Panc1 (cell line): ENCODE results near the gene CLIP1. TPM values are rescaled to one million over a fixed set of nuclear protein-coding genes. Genes with fewer than 3 reads are reported as not detected.
"Not testable (repeated sequence)": the region's sequence is repeated elsewhere in the genome, so short reads cannot be mapped to it uniquely, and the experiment has no call there.

ENCODE experiments used
- ATAC-seq: fragments of 200-7000 bp; cut with Tn5 transposase; 2 replicates; pipeline ENCODE4 v1.9.1; 2020; ENCODE audit warnings: mild to moderate bottlenecking, moderate library complexity
- BruUV-seq: library from RNA; stranded (reverse); fragments of 400-500 nt; replicated peaks from 2 replicates; lab custom pipeline; 2021; lab: Mats Ljungman, UMichigan
- CTCF ChIA-PET: fragments of 300-600 bp; sonication (Branson Sonifier 250); formaldehyde crosslinking; loops from one replicate; lab custom pipeline; 2022; ENCODE audit warnings: antibody characterized with exemption; lab: Charles Lee
- POLR2A ChIA-PET: fragments of 300-600 bp; sonication (Branson Sonifier 250); formaldehyde crosslinking; loops from one replicate; lab custom pipeline; 2022; ENCODE audit warnings: antibody characterized with exemption; lab: Charles Lee
- DNase-seq: peaks from one replicate; pipeline ENCODE4 v3.0.0-alpha.2; 2010; ENCODE audit warnings: low read depth, low spot score
- H3K27ac ChIP-seq: 2 replicates; pipeline ENCODE4 v1.5.1; 2011; ENCODE audit warnings: mild to moderate bottlenecking, low read length, inconsistent platforms
- H3K27me3 ChIP-seq: fragments of 200-500 bp; sonication (Bioruptor generic); 2 replicates; pipeline ENCODE4 v1.6.0; 2014; ENCODE audit warnings: low read length, inconsistent platforms; ENCODE audit not compliant: control insufficient read depth, insufficient read depth
- H3K36me3 ChIP-seq: fragments of 200-500 bp; sonication (Bioruptor generic); 2 replicates; pipeline ENCODE4 v1.5.1; 2014; ENCODE audit warnings: inconsistent platforms, mild to moderate bottlenecking, low read length, moderate library complexity; ENCODE audit not compliant: control insufficient read depth, insufficient read depth
- H3K4me1 ChIP-seq: 2 replicates; pipeline ENCODE4 v1.5.1; 2011; ENCODE audit warnings: inconsistent platforms, mild to moderate bottlenecking, low read length, moderate library complexity; ENCODE audit not compliant: control insufficient read depth, insufficient read depth
- H3K4me3 ChIP-seq, 2 experiments: 2 replicates each; pipeline ENCODE4 v1.5.1; 2011 to 2012; ENCODE audit warnings: low read depth in 2 of 2, low read length in 2 of 2, mild to moderate bottlenecking in 2 of 2, inconsistent platforms in 1 of 2, moderate library complexity in 1 of 2
- H3K9me3 ChIP-seq: fragments of 200-500 bp; sonication (Bioruptor generic); 2 replicates; pipeline ENCODE4 v1.5.1; 2014; ENCODE audit warnings: low read depth, mild to moderate bottlenecking, inconsistent platforms, low read length, moderate library complexity; ENCODE audit not compliant: control insufficient read depth, insufficient read depth
- POLR2AphosphoS5 ChIP-seq: IDR thresholded peaks from 2 replicates; pipeline ENCODE4 v1.6.1; 2012; ENCODE audit warnings: mild to moderate bottlenecking, low read depth, low read length, moderate library complexity
- SIN3A ChIP-seq: IDR thresholded peaks from 2 replicates; pipeline ENCODE4 v1.6.1; 2012; ENCODE audit warnings: low read depth, mild to moderate bottlenecking, low read length, moderate library complexity, borderline replicate concordance; ENCODE audit not compliant: insufficient read depth
- TCF7L2 ChIP-seq: IDR thresholded peaks from 2 replicates; pipeline ENCODE4 v1.6.1; 2011; ENCODE audit warnings: mild to moderate bottlenecking, low read depth, low read length, inconsistent platforms
- in situ Hi-C: cut with HindIII; loops from 2 replicates; pipeline ENCODE4 v1.10.0; 2016; ENCODE audit warnings: low sequenced_read_pairs, low pct_unique_long_range_greater_than_20kb
- intact Hi-C: fragments of 100-400 bp; cut with micrococcal nuclease; formaldehyde crosslinking; loops from one replicate; pipeline ENCODE4 v1.10.0; 2022; ENCODE audit not compliant: unreplicated experiment
- total RNA-seq: library from RNA; stranded (reverse); gene quantifications from one replicate; pipeline ENCODE4 v1.2.1, GENCODE V29; 2021; ENCODE audit not compliant: unreplicated experiment
- TF ChIP-seq, protein P1 (sequence below), 2 experiments: IDR thresholded peaks; 2 replicates each; pipeline ENCODE4 v1.6.1; 2011 to 2012; ENCODE audit warnings: low read depth in 2 of 2, control low read depth in 1 of 2, low read length in 1 of 2, mild to moderate bottlenecking in 1 of 2, moderate library complexity in 1 of 2; ENCODE audit not compliant: insufficient read depth in 1 of 2
- TF ChIP-seq, protein P2 (sequence below): fragments of 450-650 bp; IDR thresholded peaks from 2 replicates; pipeline ENCODE4 v1.5.1; 2017; ENCODE audit warnings: mild to moderate bottlenecking

Gene CLIP1
- total RNA-seq, 1 experiment from 2014 or later = 117 TPM

DNA sequence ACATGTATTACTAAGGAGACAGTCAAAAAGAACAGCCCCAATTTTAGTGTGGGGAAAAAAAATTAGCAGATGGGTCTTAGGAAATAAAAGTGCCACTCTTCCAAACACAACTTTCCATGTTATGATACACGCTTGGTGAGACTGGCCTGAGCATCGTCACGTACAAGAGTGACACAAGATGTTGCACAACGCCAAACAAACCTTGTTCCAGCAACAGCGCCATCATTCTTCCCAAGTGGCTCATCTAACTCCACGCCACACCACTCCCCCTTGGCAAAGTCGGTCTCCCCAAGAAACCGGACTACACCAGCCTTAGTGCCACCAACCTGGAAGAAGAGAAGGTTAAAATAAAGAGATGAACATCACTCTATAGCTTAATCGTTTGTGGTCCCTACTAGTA lies 58.7 kb downstream of the CLIP1 start:
- CTCF ChIA-PET = no interaction called here

DNA sequence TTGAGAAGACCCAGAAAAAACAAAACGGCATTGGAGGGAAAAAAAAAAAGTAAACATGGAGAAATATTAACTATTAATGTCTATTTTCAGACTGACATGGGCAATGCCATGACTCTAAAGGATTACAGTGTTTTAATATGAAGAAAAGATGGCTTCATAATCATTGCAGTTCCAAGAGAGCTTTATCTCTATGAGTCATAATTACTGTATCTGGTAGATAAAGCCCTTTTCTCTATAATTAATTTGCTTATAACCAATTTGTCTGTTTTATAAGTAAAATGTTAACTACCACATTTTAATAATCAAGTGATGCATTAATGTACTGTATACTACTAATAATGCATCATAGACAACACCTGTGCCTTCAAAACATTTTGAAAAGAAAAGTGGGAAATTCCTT lies 59.7 kb downstream of the CLIP1 start:
- H3K27me3 ChIP-seq = no peaks in the 10 kb centered on the region
- no peaks in the 10 kb centered on the region for H3K9me3 ChIP-seq
- CTCF ChIA-PET = no interaction called here
- H3K36me3 ChIP-seq = peaks cover 12% of the 10 kb centered on the region
- ATAC-seq (no peak), DNase-seq (no peak)
- H3K27ac ChIP-seq = no peak overlapping the region
- in situ Hi-C loops = no loop called here
- POLR2A ChIA-PET = interaction anchor here (0.5 kb wide), 1 partner anchor 18 kb away, joined by 6 read pairs; no protein-coding TSS in a partner anchor
- no peak overlapping the region for H3K4me3 ChIP-seq
- H3K4me1 ChIP-seq = peaks cover 14% of the 10 kb centered on the region
- intact Hi-C loops = no loop called here
- BruUV-seq = TSS peak; percentile 21
- TF ChIP-seq, protein P1, sequence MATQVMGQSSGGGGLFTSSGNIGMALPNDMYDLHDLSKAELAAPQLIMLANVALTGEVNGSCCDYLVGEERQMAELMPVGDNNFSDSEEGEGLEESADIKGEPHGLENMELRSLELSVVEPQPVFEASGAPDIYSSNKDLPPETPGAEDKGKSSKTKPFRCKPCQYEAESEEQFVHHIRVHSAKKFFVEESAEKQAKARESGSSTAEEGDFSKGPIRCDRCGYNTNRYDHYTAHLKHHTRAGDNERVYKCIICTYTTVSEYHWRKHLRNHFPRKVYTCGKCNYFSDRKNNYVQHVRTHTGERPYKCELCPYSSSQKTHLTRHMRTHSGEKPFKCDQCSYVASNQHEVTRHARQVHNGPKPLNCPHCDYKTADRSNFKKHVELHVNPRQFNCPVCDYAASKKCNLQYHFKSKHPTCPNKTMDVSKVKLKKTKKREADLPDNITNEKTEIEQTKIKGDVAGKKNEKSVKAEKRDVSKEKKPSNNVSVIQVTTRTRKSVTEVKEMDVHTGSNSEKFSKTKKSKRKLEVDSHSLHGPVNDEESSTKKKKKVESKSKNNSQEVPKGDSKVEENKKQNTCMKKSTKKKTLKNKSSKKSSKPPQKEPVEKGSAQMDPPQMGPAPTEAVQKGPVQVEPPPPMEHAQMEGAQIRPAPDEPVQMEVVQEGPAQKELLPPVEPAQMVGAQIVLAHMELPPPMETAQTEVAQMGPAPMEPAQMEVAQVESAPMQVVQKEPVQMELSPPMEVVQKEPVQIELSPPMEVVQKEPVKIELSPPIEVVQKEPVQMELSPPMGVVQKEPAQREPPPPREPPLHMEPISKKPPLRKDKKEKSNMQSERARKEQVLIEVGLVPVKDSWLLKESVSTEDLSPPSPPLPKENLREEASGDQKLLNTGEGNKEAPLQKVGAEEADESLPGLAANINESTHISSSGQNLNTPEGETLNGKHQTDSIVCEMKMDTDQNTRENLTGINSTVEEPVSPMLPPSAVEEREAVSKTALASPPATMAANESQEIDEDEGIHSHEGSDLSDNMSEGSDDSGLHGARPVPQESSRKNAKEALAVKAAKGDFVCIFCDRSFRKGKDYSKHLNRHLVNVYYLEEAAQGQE (IDR thresholded peaks at IDR 0.05; ENCODE audit: insufficient read depth in 1 of 2, low read depth in 2 of 2, low read length in 1 of 2) = no peak
- TF ChIP-seq SIN3A = no peak
- no peak for TF ChIP-seq TCF7L2
- TF ChIP-seq, protein P2, sequence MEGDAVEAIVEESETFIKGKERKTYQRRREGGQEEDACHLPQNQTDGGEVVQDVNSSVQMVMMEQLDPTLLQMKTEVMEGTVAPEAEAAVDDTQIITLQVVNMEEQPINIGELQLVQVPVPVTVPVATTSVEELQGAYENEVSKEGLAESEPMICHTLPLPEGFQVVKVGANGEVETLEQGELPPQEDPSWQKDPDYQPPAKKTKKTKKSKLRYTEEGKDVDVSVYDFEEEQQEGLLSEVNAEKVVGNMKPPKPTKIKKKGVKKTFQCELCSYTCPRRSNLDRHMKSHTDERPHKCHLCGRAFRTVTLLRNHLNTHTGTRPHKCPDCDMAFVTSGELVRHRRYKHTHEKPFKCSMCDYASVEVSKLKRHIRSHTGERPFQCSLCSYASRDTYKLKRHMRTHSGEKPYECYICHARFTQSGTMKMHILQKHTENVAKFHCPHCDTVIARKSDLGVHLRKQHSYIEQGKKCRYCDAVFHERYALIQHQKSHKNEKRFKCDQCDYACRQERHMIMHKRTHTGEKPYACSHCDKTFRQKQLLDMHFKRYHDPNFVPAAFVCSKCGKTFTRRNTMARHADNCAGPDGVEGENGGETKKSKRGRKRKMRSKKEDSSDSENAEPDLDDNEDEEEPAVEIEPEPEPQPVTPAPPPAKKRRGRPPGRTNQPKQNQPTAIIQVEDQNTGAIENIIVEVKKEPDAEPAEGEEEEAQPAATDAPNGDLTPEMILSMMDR = no peak
- TF ChIP-seq POLR2AphosphoS5 = no peak

More for the DNA sequence above, 58.7 kb downstream of the CLIP1 start:
- ATAC-seq = no peak
- Histone ChIP-seq H3K27me3 (no peaks in the 10 kb centered on the region), H3K9me3 (no peaks in the 10 kb centered on the region), H3K4me1 (peaks cover 24% of the 10 kb centered on the region), H3K4me3 (no peak overlapping the region), H3K27ac (no peak overlapping the region), H3K36me3 (peaks cover 12% of the 10 kb centered on the region)
- POLR2A ChIA-PET = interaction anchor here (0.7 kb wide), 1 partner anchor 126 kb away, joined by 5 read pairs; no protein-coding TSS in a partner anchor
- BruUV-seq = no TSS peak
- in situ Hi-C loops = no loop called here
- TF ChIP-seq POLR2AphosphoS5 = no peak
- TF ChIP-seq TCF7L2 = no peak
- no peak for TF ChIP-seq SIN3A
- TF ChIP-seq, protein P2 = no peak
- TF ChIP-seq, protein P1 (IDR thresholded peaks at IDR 0.05; ENCODE audit: insufficient read depth in 1 of 2, low read depth in 2 of 2, low read length in 1 of 2) = no peak
- intact Hi-C loops = no loop called here
- DNase-seq = no peak

DNA sequence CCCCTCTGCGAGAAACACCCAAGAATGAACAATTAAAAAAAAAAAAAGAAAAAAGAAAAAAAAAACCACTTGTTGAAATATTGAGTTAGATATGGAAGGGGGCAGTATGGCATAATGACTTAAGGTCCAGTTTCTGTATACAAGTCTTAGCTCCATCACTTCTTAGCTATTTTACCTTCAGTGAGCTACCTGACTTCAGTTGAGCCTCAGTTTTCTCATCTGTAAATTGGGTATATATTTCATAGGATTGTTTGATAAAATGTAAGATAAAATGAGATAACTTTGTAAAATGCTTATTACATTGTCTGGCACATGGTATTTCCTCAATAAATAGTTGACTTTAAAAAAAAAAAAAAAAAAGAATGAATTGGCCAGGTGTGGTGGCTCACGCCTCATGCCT lies 64.1 kb downstream of the CLIP1 start:
- H3K27me3 ChIP-seq, CTCF ChIA-PET, H3K4me3 ChIP-seq, ATAC-seq, H3K27ac ChIP-seq, in situ Hi-C loops, DNase-seq, BruUV-seq, H3K9me3 ChIP-seq, H3K4me1 ChIP-seq, intact Hi-C loops: not testable (repeated sequence)
- peaks cover 19% of the 10 kb centered on the region for H3K36me3 ChIP-seq
- POLR2A ChIA-PET = interaction anchor here (0.7 kb wide), 2 partner anchors 192 to 809 kb away, joined by 3 to 6 read pairs; no protein-coding TSS in a partner anchor
